Stimulated activated effector memory CD8-positive, alpha-beta T cell treated with anti-CD3 and anti-CD28 coated beads, Interleukin-12 subunit alpha, Interleukin-12 subunit beta, amount 100 ng/mL, for 72 hours (primary cell): ENCODE data around the gene SLC35F6.
A peak's percentile ranks its signal among the peaks of the same experiment; 100 is the strongest.

Experiments used
- ATAC-seq: fragments of 150-1000 bp; cut with Tn5 transposase; 2 replicates; pipeline ENCODE4 v1.10.0; 2021
- DNase-seq, 2 donors: peaks; one replicate each; pipeline ENCODE4 v3.0.0; 2021 to 2022; ENCODE audit warnings: low spot score in 2 of 2
- H3K27ac Mint-ChIP-seq: one replicate; pipeline ENCODE4 v1.8.0; 2022; ENCODE audit warnings: mild to moderate bottlenecking, mixed read lengths
- H3K36me3 Mint-ChIP-seq: one replicate; pipeline ENCODE4 v1.8.0; 2022; ENCODE audit warnings: mild to moderate bottlenecking, mixed read lengths
- H3K4me1 Mint-ChIP-seq: one replicate; pipeline ENCODE4 v1.8.0; 2022; ENCODE audit warnings: mixed read lengths
- H3K4me3 Mint-ChIP-seq: one replicate; pipeline ENCODE4 v1.8.0; 2022; ENCODE audit warnings: mild to moderate bottlenecking, mixed read lengths
- H3K9me3 Mint-ChIP-seq: one replicate; pipeline ENCODE4 v1.8.0; 2022; ENCODE audit warnings: mixed read lengths

Gene SLC35F6, protein sequence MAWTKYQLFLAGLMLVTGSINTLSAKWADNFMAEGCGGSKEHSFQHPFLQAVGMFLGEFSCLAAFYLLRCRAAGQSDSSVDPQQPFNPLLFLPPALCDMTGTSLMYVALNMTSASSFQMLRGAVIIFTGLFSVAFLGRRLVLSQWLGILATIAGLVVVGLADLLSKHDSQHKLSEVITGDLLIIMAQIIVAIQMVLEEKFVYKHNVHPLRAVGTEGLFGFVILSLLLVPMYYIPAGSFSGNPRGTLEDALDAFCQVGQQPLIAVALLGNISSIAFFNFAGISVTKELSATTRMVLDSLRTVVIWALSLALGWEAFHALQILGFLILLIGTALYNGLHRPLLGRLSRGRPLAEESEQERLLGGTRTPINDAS

DNA sequence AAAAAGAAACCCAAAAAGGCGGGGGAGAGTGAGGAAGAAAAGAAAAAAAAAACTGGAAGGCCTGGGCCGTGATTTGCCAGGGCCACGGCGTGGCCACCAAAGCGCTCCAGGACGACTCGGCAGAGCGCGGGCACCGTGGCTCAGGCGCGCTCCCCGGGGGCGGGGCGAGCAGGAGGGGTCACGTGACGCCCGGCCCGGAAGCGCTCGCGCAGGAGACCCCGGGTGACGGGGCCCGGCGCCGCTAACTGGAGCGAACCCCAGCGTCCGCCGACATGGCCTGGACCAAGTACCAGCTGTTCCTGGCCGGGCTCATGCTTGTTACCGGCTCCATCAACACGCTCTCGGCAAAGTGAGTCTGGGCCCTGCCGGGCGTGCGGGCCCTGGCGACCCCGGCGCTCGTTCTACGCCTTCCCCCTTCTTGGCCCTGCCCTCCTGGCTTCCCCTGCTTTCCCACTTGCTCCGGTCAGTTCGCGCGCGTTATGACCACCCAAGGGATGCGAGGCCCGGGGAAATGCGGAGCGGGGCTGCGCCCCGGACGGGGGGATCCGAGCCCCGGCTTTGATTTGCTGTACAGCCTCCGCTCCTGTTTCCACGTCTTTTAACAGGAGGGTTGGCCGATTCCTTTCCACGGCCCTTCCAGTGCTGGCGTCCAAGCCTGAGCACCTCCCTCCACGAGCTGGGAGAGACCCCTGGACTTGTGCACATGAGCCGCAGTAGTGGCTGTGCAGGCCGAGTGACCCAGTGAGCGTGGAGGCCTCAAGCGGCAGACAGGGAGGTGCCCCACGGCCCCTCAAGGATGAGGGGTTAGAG, at the start of gene SLC35F6:
SLC35F6 (plus strand) TSS at position 207 of the 810 bp plus-strand sequence; CDS start at position 273, 66 bp downstream.
- peak; percentile 95 for ATAC-seq
- H3K36me3 Mint-ChIP-seq: peaks cover 10% of the 10 kb centered on the region

DNA sequence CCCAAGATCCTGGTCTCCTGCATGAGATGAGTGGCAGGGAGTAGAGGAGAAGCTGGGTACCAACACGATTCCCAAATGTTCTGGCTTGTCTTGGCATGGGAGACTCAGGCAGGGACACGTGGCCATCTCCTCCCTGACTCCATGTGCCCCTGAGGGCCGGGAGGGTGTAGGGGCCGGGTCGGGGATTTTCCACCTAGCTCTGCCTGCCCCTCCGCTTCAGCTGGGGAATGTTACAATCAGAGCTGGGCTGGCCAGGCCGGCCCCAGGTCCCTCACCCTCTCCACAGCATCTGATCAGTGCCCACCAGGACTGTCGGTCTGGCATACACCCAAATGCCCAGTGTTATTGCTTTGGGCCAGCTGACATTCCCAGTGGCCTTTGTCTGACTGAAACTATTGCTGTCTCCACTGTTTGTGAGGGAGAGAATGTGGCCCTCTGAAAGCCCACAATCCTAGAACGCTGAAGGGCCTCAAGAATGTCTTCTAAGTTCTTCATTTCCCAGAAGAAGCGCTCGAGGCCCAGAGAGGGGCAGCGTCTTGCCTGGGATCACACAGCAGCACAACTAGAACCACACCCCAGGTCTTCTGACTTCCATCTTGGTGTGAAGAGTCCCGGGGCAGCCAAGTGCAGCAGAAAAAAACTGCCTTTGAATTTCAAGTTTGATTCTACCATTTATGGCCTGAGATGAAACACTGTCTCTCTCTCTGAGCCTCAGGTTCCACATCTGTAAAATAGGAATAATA, 48.4 kb upstream of the SLC35F6 start:
- H3K4me1 Mint-ChIP-seq: no peaks in the 10 kb centered on the region
- no peak overlapping the region for H3K27ac Mint-ChIP-seq

More for the DNA sequence above, at the start of gene SLC35F6:
- peak; percentile 84 to 88 for DNase-seq
- Mint-ChIP-seq H3K4me3 (peak within 1 kb of the TSS; percentile 84), H3K9me3 (no peaks in the 10 kb centered on the region), H3K4me1 (peaks cover 30% of the 10 kb centered on the region), H3K27ac (peak within 1 kb of the TSS; percentile 91)

DNA sequence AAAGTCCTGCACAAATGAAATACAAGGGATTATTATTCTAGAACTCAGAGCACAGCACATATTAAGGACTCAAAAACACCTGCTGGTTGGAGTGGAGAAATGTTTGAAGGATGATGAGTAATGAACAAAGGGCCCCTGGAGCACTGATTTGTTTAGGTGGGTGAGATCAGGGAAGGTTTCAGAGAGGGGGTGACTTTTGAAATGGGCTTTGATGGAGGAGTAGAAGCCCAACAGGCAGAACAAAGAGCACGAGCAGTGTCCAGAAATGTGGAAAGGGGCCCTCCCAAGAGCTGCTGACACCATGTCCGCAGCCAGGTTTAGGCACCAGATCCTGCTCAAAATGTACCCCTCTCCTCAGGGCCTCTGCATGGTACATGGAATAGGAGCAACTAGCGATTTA, 47.7 kb upstream of the SLC35F6 start:
- no peaks in the 10 kb centered on the region for H3K9me3 Mint-ChIP-seq
- no peak overlapping the region for H3K4me3 Mint-ChIP-seq
- no peaks in the 10 kb centered on the region for H3K36me3 Mint-ChIP-seq
- no peak overlapping the region for H3K27ac Mint-ChIP-seq
- ATAC-seq (no peak), DNase-seq (no peak)
- no peaks in the 10 kb centered on the region for H3K4me1 Mint-ChIP-seq

More for the DNA sequence above, 48.4 kb upstream of the SLC35F6 start:
- Mint-ChIP-seq H3K9me3 (no peaks in the 10 kb centered on the region), H3K4me3 (no peak overlapping the region), H3K36me3 (no peaks in the 10 kb centered on the region)
- ATAC-seq: no peak
- no peak for DNase-seq

DNA sequence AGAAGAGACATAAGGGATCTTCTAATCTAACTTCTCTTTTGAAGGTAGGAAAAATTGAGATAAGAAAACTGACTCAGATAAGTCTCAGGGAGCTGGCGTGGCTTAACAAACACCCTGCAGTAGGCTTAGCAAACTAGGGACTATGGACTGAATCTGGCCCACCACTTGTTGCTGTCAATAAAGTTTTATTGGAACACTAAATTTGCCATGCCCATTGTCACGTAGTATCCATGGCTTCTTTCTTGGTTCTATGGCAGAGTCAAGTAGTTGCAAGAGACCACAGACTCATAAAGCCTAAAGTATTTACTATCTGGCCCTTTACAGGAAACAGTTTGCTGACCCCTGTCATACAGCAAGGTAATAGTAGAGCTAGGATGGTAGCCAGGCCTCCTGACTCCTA, 47.3 kb upstream of the SLC35F6 start:
- H3K27ac Mint-ChIP-seq: no peak overlapping the region
- DNase-seq (no peak), ATAC-seq (no peak)
- no peaks in the 10 kb centered on the region for H3K36me3 Mint-ChIP-seq
- H3K4me3 Mint-ChIP-seq: no peak overlapping the region
- H3K9me3 Mint-ChIP-seq: no peaks in the 10 kb centered on the region
- H3K4me1 Mint-ChIP-seq: no peaks in the 10 kb centered on the region

DNA sequence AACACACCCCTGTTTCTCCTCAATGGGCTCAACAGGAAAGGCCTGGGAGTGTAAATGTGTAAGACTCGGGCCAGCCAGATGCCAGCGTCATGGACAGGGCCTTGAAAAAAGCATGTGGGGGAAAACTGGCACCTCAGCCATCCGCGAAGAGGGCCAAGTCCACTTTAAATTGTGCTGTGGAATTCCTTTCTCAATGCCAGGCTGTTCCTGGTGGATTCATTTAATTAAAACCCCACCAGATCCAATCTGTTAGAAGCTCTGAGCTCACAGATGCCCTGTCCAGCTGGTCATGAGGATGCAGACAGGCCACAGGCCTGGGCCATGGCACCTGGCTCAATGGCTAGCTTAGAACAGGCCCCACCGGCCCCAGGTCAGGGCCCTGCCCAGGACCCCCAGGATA, 46.7 kb upstream of the SLC35F6 start:
- DNase-seq: no peak
- Mint-ChIP-seq H3K4me1 (no peaks in the 10 kb centered on the region), H3K9me3 (no peaks in the 10 kb centered on the region), H3K27ac (no peak overlapping the region), H3K4me3 (no peak overlapping the region), H3K36me3 (no peaks in the 10 kb centered on the region)
- ATAC-seq: no peak

DNA sequence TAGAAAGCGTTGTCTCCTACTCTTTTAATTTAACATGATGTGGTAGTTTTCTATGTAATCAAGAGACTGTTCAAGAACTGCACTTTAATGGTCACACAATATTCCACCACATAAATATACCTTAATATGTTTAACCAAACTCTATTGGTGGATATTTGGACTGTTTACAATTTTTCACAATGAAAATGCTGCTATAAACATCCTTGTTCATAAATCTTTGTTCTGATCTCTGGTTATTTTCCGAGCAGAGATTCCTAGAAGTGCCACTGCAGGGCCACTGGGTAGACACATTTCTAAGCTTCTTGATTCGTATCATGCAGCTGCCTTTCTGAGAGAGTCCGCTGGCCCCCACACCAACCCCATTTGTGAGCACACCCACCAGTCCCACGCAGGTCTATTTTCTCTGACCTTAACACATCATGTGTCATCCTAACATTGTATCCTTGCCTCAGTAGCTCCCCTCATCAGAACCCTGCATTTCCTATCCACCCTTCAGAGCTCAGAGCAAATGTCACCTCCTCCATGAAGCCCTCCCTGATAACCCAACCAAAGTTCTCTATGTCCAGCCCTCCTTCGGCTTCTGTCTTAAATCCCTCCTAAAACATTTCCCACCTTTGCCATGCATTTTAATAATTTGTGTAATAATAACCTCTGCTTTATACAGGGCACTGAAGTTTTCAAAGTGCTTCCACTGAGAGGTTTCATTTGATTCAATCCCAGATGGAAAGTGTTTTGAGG, 45.0 kb upstream of the SLC35F6 start:
- Mint-ChIP-seq H3K4me1 (no peaks in the 10 kb centered on the region), H3K27ac (no peak overlapping the region), H3K36me3 (no peaks in the 10 kb centered on the region), H3K9me3 (no peaks in the 10 kb centered on the region), H3K4me3 (no peak overlapping the region)
- DNase-seq: no peak
- no peak for ATAC-seq

DNA sequence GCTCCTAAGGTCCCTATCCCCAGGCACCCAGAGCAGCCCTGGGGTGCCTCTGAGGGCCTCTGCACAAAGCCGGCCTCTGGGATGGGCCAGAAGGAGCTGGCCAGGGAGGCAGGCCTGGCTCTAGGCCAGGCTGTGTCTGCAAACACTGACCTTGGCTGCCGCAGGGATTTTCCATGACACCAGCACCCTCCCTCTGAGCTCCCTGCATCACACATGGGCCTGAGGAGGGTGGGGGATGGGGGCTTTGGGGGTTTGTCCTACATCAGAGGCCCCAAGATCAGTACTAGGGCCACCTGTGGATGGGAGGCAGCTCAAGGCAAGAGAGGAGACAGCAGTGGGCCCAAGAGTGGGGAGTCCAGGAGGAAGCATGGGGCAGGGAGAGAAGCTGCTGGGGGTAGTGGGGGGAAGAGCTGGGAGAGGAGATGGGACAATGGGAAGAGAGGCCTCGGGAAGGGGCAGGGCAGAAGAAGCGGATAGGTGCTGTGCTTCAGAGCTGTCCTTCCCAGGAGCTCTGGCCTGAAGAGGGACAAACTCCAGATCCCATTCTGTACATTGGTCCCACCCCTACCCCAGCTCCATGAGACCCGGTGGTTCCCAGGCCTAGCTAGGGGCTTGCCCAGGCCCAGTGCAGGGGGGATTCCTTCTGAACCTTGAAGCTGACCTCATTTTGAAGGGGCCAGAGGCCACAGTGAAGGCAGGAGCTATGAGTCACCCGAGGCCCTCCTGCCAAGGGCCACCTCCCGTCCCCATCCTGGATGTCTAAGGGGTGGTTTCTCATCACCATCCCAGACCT, 43.6 kb upstream of the SLC35F6 start:
- no peak overlapping the region for H3K4me3 Mint-ChIP-seq
- H3K4me1 Mint-ChIP-seq: no peaks in the 10 kb centered on the region
- DNase-seq (no peak), ATAC-seq (no peak)
- H3K9me3 Mint-ChIP-seq: no peaks in the 10 kb centered on the region
- H3K27ac Mint-ChIP-seq: no peak overlapping the region
- no peaks in the 10 kb centered on the region for H3K36me3 Mint-ChIP-seq

DNA sequence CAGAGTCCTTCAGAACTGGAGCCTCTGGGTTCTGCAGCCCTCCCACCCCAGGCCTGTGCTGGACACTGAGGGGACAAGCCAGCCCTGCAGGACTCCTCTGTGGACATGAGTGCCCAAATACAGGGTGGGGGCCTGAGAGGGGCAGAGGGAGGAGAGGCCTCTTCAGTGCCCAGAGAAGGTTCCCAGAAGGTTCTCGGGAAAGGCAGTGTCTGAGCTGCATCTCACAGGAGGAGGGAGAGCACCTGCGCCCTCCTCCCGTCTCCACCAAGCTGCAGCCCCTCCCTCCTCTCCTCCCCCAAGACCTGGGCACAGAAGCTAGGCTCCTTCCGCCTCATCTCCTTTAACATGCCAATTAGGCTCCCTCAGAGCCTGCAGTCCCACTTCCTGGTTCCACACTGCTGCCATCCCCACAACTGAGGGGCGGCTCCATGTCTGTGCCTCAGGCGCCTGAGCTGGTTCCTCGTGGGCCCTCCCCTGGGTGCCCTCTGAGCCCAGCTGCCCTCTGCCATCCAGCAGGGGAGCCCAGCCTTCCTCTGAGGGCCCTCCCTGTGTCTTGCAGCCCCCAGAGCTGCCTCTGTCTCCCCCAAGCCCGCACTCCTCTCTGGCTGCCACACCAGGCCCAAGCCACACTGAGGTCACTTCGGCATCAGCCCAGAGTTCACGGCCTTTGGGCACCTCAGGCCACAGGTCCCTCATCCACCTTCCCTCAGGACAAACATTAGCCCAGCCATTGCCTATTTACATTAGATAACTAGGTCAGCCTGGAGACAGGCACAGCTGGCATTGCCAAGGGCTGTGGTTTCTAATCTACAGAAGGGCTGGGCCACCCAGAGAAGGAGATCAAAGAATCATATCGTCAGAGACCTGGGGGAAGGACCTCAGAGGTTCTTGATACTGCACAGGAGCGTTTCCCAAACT, 42.7 kb upstream of the SLC35F6 start:
- no peaks in the 10 kb centered on the region for H3K36me3 Mint-ChIP-seq
- DNase-seq (no peak), ATAC-seq (no peak)
- no peaks in the 10 kb centered on the region for H3K9me3 Mint-ChIP-seq
- H3K4me1 Mint-ChIP-seq: no peaks in the 10 kb centered on the region
- H3K4me3 Mint-ChIP-seq: no peak overlapping the region
- H3K27ac Mint-ChIP-seq: no peak overlapping the region

DNA sequence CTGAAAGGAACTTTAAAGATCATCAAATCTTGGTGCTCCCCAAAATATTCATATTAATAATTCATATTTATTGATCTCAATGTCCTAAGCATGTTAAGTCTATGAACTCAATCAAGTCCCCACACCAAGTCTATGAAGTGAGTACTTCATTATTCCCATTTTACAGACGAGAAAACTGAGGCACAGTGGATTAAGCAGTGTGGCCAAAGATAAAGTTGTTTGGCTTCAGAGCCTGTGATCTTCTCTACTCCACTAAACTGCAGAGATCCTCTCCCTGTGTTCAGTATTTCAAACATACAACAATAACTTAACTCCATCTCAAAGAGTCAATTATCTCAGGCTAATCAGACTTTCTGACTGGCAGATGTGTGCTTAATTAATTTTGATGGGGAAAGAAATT, 41.8 kb upstream of the SLC35F6 start:
- ATAC-seq: no peak
- Mint-ChIP-seq H3K36me3 (no peaks in the 10 kb centered on the region), H3K4me3 (no peak overlapping the region), H3K27ac (no peak overlapping the region), H3K9me3 (no peaks in the 10 kb centered on the region), H3K4me1 (no peaks in the 10 kb centered on the region)
- no peak for DNase-seq

DNA sequence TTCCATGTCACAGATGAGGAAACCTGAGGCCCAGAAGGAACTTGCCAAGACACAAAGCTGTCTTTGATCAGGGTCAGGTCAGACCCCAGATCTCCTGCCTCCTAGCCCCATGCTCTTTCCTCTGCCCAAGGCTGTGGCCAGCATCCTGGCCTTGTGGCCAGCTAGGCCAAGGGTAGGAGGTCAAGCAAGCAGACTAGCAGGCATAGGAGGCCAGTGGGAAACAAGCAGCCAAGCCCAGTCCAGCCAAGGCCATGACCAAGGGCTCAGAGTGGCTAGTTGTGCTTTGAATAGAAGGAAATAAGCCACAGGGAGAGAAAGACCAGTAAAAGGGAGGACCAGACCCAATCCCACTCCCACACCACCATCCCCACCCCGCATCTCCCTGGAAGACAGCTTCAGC, 41.2 kb upstream of the SLC35F6 start:
- no peaks in the 10 kb centered on the region for H3K9me3 Mint-ChIP-seq
- no peak overlapping the region for H3K4me3 Mint-ChIP-seq
- no peak for ATAC-seq
- H3K36me3 Mint-ChIP-seq: no peaks in the 10 kb centered on the region
- no peaks in the 10 kb centered on the region for H3K4me1 Mint-ChIP-seq
- DNase-seq: no peak
- H3K27ac Mint-ChIP-seq: no peak overlapping the region

DNA sequence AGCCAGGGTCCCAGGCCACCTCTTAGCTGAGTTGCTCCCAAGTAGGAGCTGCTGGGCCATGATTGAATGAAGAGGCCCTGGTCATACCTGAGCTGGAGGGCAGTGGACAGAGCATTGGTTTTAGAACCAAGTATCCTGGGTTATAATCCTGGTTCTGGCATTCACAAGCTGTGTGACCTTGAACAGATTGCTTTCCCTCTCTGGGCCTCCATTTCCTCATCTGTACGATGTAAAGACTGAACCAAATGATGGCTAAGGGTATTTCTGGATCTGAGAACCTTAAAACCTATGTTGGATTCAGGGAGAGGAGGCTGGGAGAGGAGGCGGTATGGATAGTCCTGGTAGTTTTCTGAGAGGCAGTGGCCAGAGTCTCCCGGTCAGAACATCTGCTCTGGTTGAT, 40.6 kb upstream of the SLC35F6 start:
- H3K36me3 Mint-ChIP-seq: no peaks in the 10 kb centered on the region
- H3K4me1 Mint-ChIP-seq: no peaks in the 10 kb centered on the region
- no peak for ATAC-seq
- DNase-seq: no peak
- no peak overlapping the region for H3K27ac Mint-ChIP-seq
- H3K9me3 Mint-ChIP-seq: no peaks in the 10 kb centered on the region
- H3K4me3 Mint-ChIP-seq: no peak overlapping the region

DNA sequence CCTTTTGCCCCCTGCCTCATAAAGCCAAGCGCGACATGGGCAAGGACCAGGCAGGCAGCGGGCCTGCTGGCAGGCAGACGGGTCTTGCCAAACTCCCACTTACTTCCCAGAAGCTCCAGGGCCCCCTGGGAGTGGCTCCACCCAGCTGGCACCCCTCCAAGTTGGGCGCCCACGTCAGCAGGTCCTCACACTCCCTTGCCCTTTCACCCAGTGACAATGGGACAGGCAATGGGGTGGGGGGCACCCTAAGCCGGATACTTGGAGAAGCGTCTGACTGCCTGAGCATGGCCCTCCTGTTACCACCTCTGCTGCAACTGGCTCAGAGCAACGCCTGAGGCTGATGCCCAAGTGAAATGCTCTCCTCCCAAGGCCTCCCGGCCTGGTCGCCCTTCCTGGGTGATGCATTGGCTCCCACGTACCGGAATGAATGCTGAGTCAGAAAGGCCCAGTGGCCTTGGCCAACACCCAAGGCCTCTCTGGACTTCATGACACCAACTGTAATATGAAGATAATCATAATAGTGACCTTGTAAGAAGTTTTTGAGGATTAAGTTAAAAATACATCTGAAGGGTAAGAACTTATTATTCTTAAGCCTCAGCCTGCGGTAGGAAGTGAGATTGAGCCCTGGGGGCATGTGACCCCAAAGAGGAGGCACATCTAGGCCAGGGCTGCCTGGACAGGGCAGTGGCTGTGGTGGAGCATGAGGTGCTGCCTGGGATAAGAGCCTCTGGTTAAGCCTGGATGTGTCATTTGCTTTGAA, 39.9 kb upstream of the SLC35F6 start:
- no peaks in the 10 kb centered on the region for H3K9me3 Mint-ChIP-seq
- no peaks in the 10 kb centered on the region for H3K36me3 Mint-ChIP-seq
- no peak overlapping the region for H3K4me3 Mint-ChIP-seq
- H3K4me1 Mint-ChIP-seq: no peaks in the 10 kb centered on the region
- peak overlapping the region; percentile 46 for H3K27ac Mint-ChIP-seq
- ATAC-seq (no peak), DNase-seq (no peak)
